Superior temporal gyrus (tissue), 1 donor: ENCODE results near the gene NOC4L.

Experiments
- DNase-seq: peaks from one replicate; pipeline ENCODE4 v3.0.0-alpha.2; 2016; ENCODE audit errors: extremely low spot score

NOC4L gene

GRCh38 chr12:132156573-132157325 is 12.5 kb downstream of the NOC4L start:
- no peak for DNase-seq

GRCh38 chr12:132157733-132158409 is 13.6 kb downstream of the NOC4L start:
- DNase-seq: no peak

GRCh38 chr12:132158677-132159554 is 14.7 kb downstream of the NOC4L start:
- no peak for DNase-seq

- DNase-seq: no peak
These were observed 15.3 kb downstream of the NOC4L start for GRCh38 chr12:132159555-132160003.

- DNase-seq: no peak
These were observed 15.8 kb downstream of the NOC4L start for GRCh38 chr12:132160016-132160415.

GRCh38 chr12:132160601-132161035 is 16.4 kb downstream of the NOC4L start:
- no peak for DNase-seq

- no peak for DNase-seq
These were observed 17.0 kb downstream of the NOC4L start for GRCh38 chr12:132161036-132161781.

GRCh38 chr12:132161796-132162507 is 17.7 kb downstream of the NOC4L start:
- no peak for DNase-seq

GRCh38 chr12:132162508-132163031 is 18.3 kb downstream of the NOC4L start:
- peak; percentile 25 for DNase-seq

GRCh38 chr12:132163041-132163910 is 19.0 kb downstream of the NOC4L start:
- DNase-seq: no peak

GRCh38 chr12:132163911-132164288 is 19.6 kb downstream of the NOC4L start:
- no peak for DNase-seq

- DNase-seq: no peak
These were observed 20.2 kb downstream of the NOC4L start for GRCh38 chr12:132164426-132164825.

GRCh38 chr12:132165584-132165983 is 21.3 kb downstream of the NOC4L start:
- no peak for DNase-seq

GRCh38 chr12:132166093-132166492 is 21.8 kb downstream of the NOC4L start:
- no peak for DNase-seq

GRCh38 chr12:132166801-132167591 is 22.7 kb downstream of the NOC4L start:
- no peak for DNase-seq

GRCh38 chr12:132167611-132168310 is 23.5 kb downstream of the NOC4L start:
- no peak for DNase-seq

GRCh38 chr12:132168311-132169031 is 24.2 kb downstream of the NOC4L start:
- no peak for DNase-seq
